Skeletal muscle tissue (tissue), 4 donors: ENCODE measurements around the gene PKLR. TPM values are rescaled to one million over a fixed set of nuclear protein-coding genes. Genes with fewer than 3 reads are reported as not detected.
"Not testable (repeated sequence)": the region's sequence is repeated elsewhere in the genome, so short reads cannot be mapped to it uniquely, and the experiment has no call there.

Experiments used
- H3K27ac ChIP-seq: one replicate; pipeline ENCODE4 v1.7.0; 2013; ENCODE audit warnings: mild to moderate bottlenecking, low read depth, low read length, inconsistent platforms
- H3K27me3 ChIP-seq, 3 donors: one replicate each; pipeline ENCODE4 v1.7.0; 2013; ENCODE audit warnings: low read length in 3 of 3; ENCODE audit not compliant: control insufficient read depth in 3 of 3, insufficient read depth in 3 of 3
- H3K36me3 ChIP-seq, 3 donors: one replicate each; pipeline ENCODE4 v1.7.0; 2013; ENCODE audit warnings: low read length in 3 of 3; ENCODE audit not compliant: control insufficient read depth in 3 of 3, insufficient read depth in 3 of 3
- H3K4me1 ChIP-seq, 3 donors: one replicate each; pipeline ENCODE4 v1.7.0; 2013; ENCODE audit warnings: low read length in 3 of 3, mild to moderate bottlenecking in 3 of 3; ENCODE audit not compliant: control insufficient read depth in 3 of 3, insufficient read depth in 3 of 3
- H3K4me3 ChIP-seq, 3 donors: one replicate each; pipeline ENCODE4 v1.7.0; 2013; ENCODE audit warnings: low read length in 3 of 3
- H3K9ac ChIP-seq, 3 donors: one replicate each; pipeline ENCODE4 v1.7.0; 2013; ENCODE audit warnings: low read length in 3 of 3, mild to moderate bottlenecking in 3 of 3, moderate library complexity in 2 of 3, low read depth in 1 of 3
- H3K9me3 ChIP-seq, 3 donors: one replicate each; pipeline ENCODE4 v1.7.0; 2013; ENCODE audit warnings: low read length in 3 of 3; ENCODE audit not compliant: control insufficient read depth in 3 of 3
- total RNA-seq: library from RNA; depleted of rRNA; stranded (reverse); fragments of >200 nt; gene quantifications from one replicate; pipeline ENCODE4 v1.2.3, GENCODE V29; 2014
- donor health status: Osteomylitis.

Gene PKLR
- not detected for total RNA-seq

GRCh38 chr1:155301342-155301841 lies at the start of gene PKLR:
Gene PKLR (minus strand): TSS chr1:155301438. CDS start chr1:155301395, 43 bp downstream.
- H3K4me1 ChIP-seq: peaks cover 0 to 11% (median 0%) of the 10 kb centered on the region in 3 donors
- H3K36me3 ChIP-seq: no peaks in the 10 kb centered on the region
- no peak within 1 kb of the TSS for H3K9ac ChIP-seq
- no peak within 1 kb of the TSS for H3K27ac ChIP-seq
- no peaks in the 10 kb centered on the region for H3K9me3 ChIP-seq
- H3K27me3 ChIP-seq: peaks cover 0 to 5% (median 2%) of the 10 kb centered on the region in 3 donors
- H3K4me3 ChIP-seq: no peak within 1 kb of the TSS

DNA sequence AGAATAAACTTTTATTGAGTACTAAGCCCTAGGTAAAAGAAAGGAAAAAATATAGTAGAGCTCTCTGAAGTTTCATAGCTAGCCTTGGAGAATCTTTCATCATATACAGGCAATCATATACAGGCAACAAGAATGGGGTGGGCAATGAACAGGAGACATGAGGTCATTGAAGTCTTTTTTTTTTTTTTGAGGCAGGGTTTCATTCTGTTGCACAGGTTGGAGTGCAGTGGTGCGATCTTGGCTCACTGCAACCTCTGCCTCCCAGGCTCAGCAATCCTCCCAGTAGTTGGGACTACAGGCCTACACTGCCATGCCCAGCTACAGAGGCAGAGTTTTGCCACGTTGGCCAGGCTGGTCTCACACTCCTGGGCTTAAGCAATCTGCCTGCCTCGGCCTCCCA lies 41.6 kb upstream of the PKLR start:
- H3K36me3 ChIP-seq: peaks cover 60 to 79% (median 75%) of the 10 kb centered on the region in 3 donors
- no peaks in the 10 kb centered on the region for H3K4me1 ChIP-seq
- no peak overlapping the region for H3K27ac ChIP-seq
- no peak overlapping the region for H3K9ac ChIP-seq
- no peaks in the 10 kb centered on the region for H3K9me3 ChIP-seq
- H3K4me3 ChIP-seq: no peak overlapping the region
- no peaks in the 10 kb centered on the region for H3K27me3 ChIP-seq

GRCh38 chr1:155339515-155340097 lies 38.4 kb upstream of the PKLR start:
- H3K4me1 ChIP-seq: no peaks in the 10 kb centered on the region
- H3K9me3 ChIP-seq: no peaks in the 10 kb centered on the region
- no peak overlapping the region for H3K4me3 ChIP-seq
- H3K36me3 ChIP-seq: peaks cover 60 to 78% (median 71%) of the 10 kb centered on the region in 3 donors
- H3K27me3 ChIP-seq: no peaks in the 10 kb centered on the region
- no peak overlapping the region for H3K27ac ChIP-seq
- no peak overlapping the region for H3K9ac ChIP-seq

GRCh38 chr1:155334962-155335361 lies 33.7 kb upstream of the PKLR start:
- peaks cover 49 to 59% (median 51%) of the 10 kb centered on the region in 3 donors for H3K36me3 ChIP-seq
- H3K9ac ChIP-seq: no peak overlapping the region
- no peaks in the 10 kb centered on the region for H3K4me1 ChIP-seq
- H3K4me3 ChIP-seq: no peak overlapping the region
- no peak overlapping the region for H3K27ac ChIP-seq
- no peaks in the 10 kb centered on the region for H3K27me3 ChIP-seq
- no peaks in the 10 kb centered on the region for H3K9me3 ChIP-seq

DNA sequence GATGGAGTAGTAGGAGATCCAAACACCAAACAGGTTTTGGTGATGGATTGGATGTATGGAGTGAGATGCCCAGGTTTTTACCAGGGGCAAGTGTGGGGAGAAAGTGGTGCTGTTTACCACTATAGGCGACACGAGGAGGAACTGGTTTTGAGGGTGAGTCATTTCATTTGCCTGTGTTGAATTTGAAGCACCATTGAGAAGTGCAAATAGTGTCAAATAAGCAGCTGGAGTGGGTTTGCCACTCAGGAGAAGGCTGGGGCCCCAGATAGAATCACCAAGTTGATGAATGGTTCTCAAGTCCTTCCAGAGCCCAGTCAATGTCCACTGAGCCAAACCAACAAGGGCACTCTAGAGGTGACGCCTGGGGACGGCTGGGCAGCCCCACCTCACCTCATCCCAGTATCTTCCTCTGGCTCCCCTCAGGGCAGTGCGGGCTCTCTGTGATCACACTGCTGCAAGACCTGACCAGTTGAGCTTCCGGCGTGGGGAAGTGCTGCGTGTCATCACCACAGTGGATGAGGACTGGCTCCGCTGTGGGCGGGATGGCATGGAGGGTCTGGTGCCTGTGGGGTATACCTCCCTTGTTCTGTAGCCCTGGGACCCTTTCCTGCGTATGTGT lies 28.9 kb upstream of the PKLR start:
- Histone ChIP-seq H3K4me1 (peaks cover 5 to 11% (median 6%) of the 10 kb centered on the region in 3 donors), H3K27me3 (no peaks in the 10 kb centered on the region), H3K36me3 (peaks cover 19 to 25% (median 21%) of the 10 kb centered on the region in 3 donors), H3K27ac (no peak overlapping the region), H3K9me3 (no peaks in the 10 kb centered on the region), H3K4me3 (no peak overlapping the region), H3K9ac (no peak overlapping the region)

DNA sequence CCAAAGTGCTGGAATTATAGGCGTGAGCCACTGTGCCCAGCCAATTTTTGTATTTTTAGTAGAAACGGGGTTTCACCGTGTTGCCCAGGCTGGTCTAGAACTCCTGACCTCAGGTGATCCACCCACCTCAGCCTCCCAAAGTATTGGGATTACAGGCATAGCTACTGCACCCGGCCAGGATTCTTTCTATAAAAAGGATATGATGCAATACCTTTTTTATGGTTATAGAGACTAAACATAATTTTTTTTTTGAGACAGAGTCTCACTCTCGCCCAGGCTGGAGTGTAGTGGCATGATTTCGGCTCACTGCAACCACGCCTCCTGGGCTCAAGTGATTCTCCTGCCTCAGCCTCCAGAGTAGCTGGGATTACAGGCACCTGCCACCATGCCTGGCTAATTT lies 27.6 kb upstream of the PKLR start:
- not testable (repeated sequence) for H3K27ac ChIP-seq, H3K27me3 ChIP-seq, H3K9ac ChIP-seq, H3K9me3 ChIP-seq, H3K4me3 ChIP-seq
- H3K4me1 ChIP-seq: peaks cover 9 to 18% (median 11%) of the 10 kb centered on the region in 3 donors
- peaks cover 16 to 19% (median 19%) of the 10 kb centered on the region in 3 donors for H3K36me3 ChIP-seq

DNA sequence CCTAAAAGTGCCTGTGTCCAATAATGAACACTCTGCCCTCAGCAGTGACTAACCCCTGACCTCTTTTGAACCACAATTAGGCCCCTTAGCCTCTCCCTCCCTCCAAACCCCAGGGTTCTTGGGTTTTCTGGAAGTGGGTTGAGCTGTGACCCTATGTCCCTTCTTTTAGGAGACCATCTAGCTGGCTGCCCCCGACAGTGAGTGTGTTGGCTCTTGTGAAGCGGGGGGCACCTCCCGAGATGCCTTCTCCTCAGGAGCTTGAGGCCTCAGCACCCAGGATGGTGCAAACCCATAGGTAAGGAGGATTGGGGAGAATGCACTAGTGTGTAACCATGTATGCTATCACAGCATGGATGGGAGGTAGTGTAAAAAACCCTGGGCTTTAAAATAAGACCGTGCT lies 26.7 kb upstream of the PKLR start:
- Histone ChIP-seq H3K4me3 (no peak overlapping the region), H3K9ac (no peak overlapping the region), H3K4me1 (peaks cover 9 to 20% (median 14%) of the 10 kb centered on the region in 3 donors), H3K27ac (no peak overlapping the region), H3K9me3 (no peaks in the 10 kb centered on the region), H3K27me3 (no peaks in the 10 kb centered on the region), H3K36me3 (peaks cover 16 to 19% (median 19%) of the 10 kb centered on the region in 3 donors)

DNA sequence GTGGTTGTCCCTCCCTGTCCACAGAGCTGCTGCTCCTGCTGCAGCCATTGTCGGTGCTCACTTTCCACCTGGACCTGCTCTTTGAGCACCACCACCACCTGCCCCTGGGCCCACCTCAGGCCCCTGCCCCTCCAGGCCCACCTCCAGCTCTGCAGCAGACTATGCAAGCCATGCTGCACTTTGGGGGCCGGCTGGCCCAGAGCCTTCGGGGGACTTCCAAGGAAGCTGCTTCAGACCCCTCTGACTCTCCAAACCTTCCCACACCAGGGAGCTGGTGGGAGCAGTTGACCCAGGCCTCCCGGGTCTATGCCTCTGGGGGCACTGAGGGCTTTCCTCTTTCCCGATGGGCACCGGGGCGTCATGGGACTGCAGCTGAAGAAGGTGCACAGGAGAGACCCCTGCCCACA lies 25.4 kb upstream of the PKLR start:
- peaks cover 18 to 32% (median 24%) of the 10 kb centered on the region in 3 donors for H3K4me1 ChIP-seq
- H3K36me3 ChIP-seq: peaks cover 16 to 19% (median 19%) of the 10 kb centered on the region in 3 donors
- no peak overlapping the region for H3K9ac ChIP-seq
- no peaks in the 10 kb centered on the region for H3K9me3 ChIP-seq
- H3K27me3 ChIP-seq: no peaks in the 10 kb centered on the region
- H3K27ac ChIP-seq: no peak overlapping the region
- H3K4me3 ChIP-seq: no peak overlapping the region

DNA sequence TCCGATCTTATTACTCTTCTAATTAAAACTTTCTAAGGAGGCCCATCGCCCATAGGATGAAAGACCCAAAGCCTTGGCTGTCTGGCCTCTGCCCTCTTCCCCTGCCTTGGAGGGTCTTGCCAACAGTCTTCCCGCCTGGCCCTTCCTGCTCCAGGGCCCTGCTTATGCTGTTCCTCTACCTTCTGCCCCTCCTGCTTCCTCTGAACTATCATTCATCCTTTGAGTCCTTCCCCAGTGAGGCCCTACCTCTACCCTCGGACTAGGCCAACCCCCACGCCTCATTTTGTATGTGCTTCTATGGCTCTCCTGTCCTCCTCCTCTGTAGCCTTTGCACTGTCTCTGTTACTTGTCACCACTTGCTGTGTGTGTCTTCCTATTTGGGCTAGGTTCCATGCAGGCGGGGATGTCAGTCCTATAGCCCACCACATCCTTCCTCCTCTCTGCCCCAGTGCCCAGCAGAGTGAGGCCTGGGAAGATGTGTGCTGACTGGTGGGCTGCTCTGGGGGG lies 24.8 kb upstream of the PKLR start:
- H3K9ac ChIP-seq: no peak overlapping the region
- no peaks in the 10 kb centered on the region for H3K9me3 ChIP-seq
- H3K27me3 ChIP-seq: no peaks in the 10 kb centered on the region
- peaks cover 13 to 16% (median 15%) of the 10 kb centered on the region in 3 donors for H3K36me3 ChIP-seq
- H3K4me1 ChIP-seq: peaks cover 24 to 37% (median 26%) of the 10 kb centered on the region in 3 donors
- no peak overlapping the region for H3K27ac ChIP-seq
- no peak overlapping the region for H3K4me3 ChIP-seq

GRCh38 chr1:155325603-155325893 lies 24.3 kb upstream of the PKLR start:
- no peaks in the 10 kb centered on the region for H3K9me3 ChIP-seq
- H3K36me3 ChIP-seq: peaks cover 8 to 11% (median 9%) of the 10 kb centered on the region in 3 donors
- H3K4me1 ChIP-seq: peaks cover 26 to 43% (median 31%) of the 10 kb centered on the region in 3 donors
- H3K27me3 ChIP-seq: no peaks in the 10 kb centered on the region
- peak overlapping the region in 2 of 3 donors; percentile 92 to 93 for H3K4me3 ChIP-seq
- no peak overlapping the region for H3K9ac ChIP-seq
- H3K27ac ChIP-seq: peak overlapping the region; percentile 44
